ENCODE results near the gene NKAIN4.

DNA sequence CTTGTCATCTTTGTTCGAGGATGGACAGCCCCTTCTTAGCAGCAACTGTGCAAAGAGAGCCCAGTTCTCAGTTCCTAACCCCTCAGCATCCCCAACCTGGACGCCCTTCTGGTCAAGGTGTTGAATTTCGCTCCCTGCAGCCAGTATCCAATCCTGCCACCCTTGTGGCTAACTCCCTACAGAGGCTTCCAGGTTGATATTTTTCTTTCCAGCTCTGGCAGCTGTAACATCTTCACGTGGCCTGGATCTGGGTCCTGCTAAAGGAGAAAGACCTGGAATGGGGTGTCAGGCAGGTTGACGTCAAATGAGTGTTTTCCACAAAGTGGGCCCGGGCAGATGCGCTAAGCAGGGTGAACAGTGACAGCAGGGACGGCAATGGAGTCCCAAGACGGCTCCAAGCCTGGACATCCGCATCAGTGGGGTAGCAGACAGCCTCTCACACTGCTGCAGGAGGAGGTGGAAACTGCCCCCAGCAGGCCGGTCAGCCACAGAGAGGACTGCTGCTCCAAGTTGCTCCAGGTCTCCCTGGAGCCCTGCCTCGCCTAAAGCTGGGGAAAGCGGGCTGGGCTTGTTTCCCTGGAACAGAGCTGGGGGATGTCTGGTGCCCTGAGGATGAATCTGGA is 37.3 kb downstream of the NKAIN4 start:
- TF ChIP-seq RAD21 (IDR thresholded peaks at IDR 0.05; ENCODE audit: low read depth) (no peak), TEAD4 (IDR thresholded peaks at IDR 0.05) (no peak), TCF12 (IDR thresholded peaks at IDR 0.05; ENCODE audit: low read depth) (no peak), MAX (IDR thresholded peaks at IDR 0.05) (no peak), TAF1 (IDR thresholded peaks at IDR 0.05; ENCODE audit: low read depth) (no peak), FOXM1 (IDR thresholded peaks at IDR 0.05; ENCODE audit: borderline replicate concordance, low read depth) (no peak), REST (IDR thresholded peaks at IDR 0.05; ENCODE audit: low read depth) (no peak)
